ENCODE measurements around the gene SLC44A1. TPM values are rescaled to one million over a fixed set of nuclear protein-coding genes. Genes with fewer than 3 reads are reported as not detected.

Gene SLC44A1
- total and polyA plus RNA-seq, 2 of the 13 experiments (the other 11 are each of a cell fraction or from before 2014, with no cell fraction given): 21.4 to 40.8 TPM

GRCh38 chr9:105330755-105331154 is 86.3 kb downstream of the SLC44A1 start (continued):
- peak; percentile 92 for TF ChIP-seq ARID3A (IDR thresholded peaks at IDR 0.05; ENCODE audit: low read depth, low read length)
- TF ChIP-seq ZGPAT (CRISPR knock-in tag; IDR thresholded peaks at IDR 0.05): peak; percentile 48
- TF ChIP-seq MAFK (conservative IDR thresholded peaks at IDR 0.05 in 1 of 2, IDR thresholded peaks at IDR 0.05 in 1 of 2; ENCODE audit: low read length in 2 of 2): peak in 1 of 2 experiments; percentile 16; a peak in 1 of 4 replicates
- 0 out of 2 replicates have a peak, but pooled peaks have one; percentile 41 for TF ChIP-seq RXRB (CRISPR knock-in tag; IDR thresholded peaks at IDR 0.05; ENCODE audit: borderline replicate concordance)
- peak; percentile 55; the same call in 1 of the 2 replicates for TF ChIP-seq SOX5 (CRISPR knock-in tag; IDR thresholded peaks at IDR 0.05; ENCODE audit: borderline replicate concordance)
- TF ChIP-seq SOX6 (IDR thresholded peaks at IDR 0.05): no peak
- TF ChIP-seq SOX6 (CRISPR knock-in tag; IDR thresholded peaks at IDR 0.05): peak; percentile 51; the same call in 1 of the 2 replicates
- TF ChIP-seq ZNF644 (CRISPR knock-in tag; IDR thresholded peaks at IDR 0.05; ENCODE audit: low read depth): peak; percentile 64
- TF ChIP-seq MED1 (CRISPR knock-in tag; IDR thresholded peaks at IDR 0.05): peak; percentile 47; the same call in 1 of the 2 replicates
- TF ChIP-seq MBNL3 (CRISPR knock-in tag; conservative IDR thresholded peaks at IDR 0.05): no peak
- peak; percentile 74 for TF ChIP-seq SAP130 (CRISPR knock-in tag; IDR thresholded peaks at IDR 0.05; ENCODE audit: low read depth)
- TF ChIP-seq CEBPG (CRISPR knock-in tag; IDR thresholded peaks at IDR 0.05): peak; percentile 87
- peak; percentile 59; the same call in 1 of the 2 replicates for TF ChIP-seq BCL6 (CRISPR knock-in tag; IDR thresholded peaks at IDR 0.05)
- TF ChIP-seq ZSCAN22 (CRISPR knock-in tag; IDR thresholded peaks at IDR 0.05): no peak
- TF ChIP-seq MAFF (IDR thresholded peaks at IDR 0.05; ENCODE audit: low read depth, low read length): peak; percentile 24; the same call in 1 of the 2 replicates
- peak; percentile 19; the same call in 1 of the 2 replicates for TF ChIP-seq GATAD1 (CRISPR knock-in tag; IDR thresholded peaks at IDR 0.05)
- TF ChIP-seq TP53 (CRISPR knock-in tag; conservative IDR thresholded peaks at IDR 0.05): no peak
- peak; percentile 27; the same call in 1 of the 3 replicates for TF ChIP-seq MXI1 (IDR thresholded peaks at IDR 0.05; ENCODE audit: borderline replicate concordance, low read depth, low read length)
- 0 out of 2 replicates have a peak, but pooled peaks have one; percentile 44 for TF ChIP-seq FOXO1 (CRISPR knock-in tag; IDR thresholded peaks at IDR 0.05)
- TF ChIP-seq PPARG (CRISPR knock-in tag; conservative IDR thresholded peaks at IDR 0.05): 0 out of 2 replicates have a peak, but pooled peaks have one; percentile 54
- no peak for TF ChIP-seq PRPF4 (IDR thresholded peaks at IDR 0.05; ENCODE audit: low read depth, low read length, poor library complexity, severe bottlenecking)
- no peak for TF ChIP-seq ZNF121 (CRISPR knock-in tag; IDR thresholded peaks at IDR 0.05)
- peak; percentile 76 for TF ChIP-seq HNF4A (CRISPR knock-in tag; IDR thresholded peaks at IDR 0.05)
- no peak for TF ChIP-seq ZC3H4 (CRISPR knock-in tag; IDR thresholded peaks at IDR 0.05; ENCODE audit: borderline replicate concordance)
- TF ChIP-seq REPIN1 (CRISPR knock-in tag; IDR thresholded peaks at IDR 0.05; ENCODE audit: borderline replicate concordance, low read depth): peak; percentile 50; the same call in 1 of the 2 replicates
- 0 out of 2 replicates have a peak, but pooled peaks have one; percentile 27 for TF ChIP-seq SP5 (CRISPR knock-in tag; IDR thresholded peaks at IDR 0.05; ENCODE audit: borderline replicate concordance, low read depth)
- TF ChIP-seq ARID5B (CRISPR knock-in tag; IDR thresholded peaks at IDR 0.05): peak; percentile 87
